Activated CD4-positive, alpha-beta T cell treated with anti-CD3 and anti-CD28 coated beads, Interleukin-2, amount 50 U/mL, for 24 hours (primary cell): Measurements from ENCODE around the gene DAZAP1.

Experiments used
- DNase-seq, 2 donors: peaks; one replicate each; pipeline ENCODE4 v3.0.0-alpha.2; 2020; ENCODE audit warnings: low read depth in 1 of 2, low spot score in 1 of 2

Gene DAZAP1

GRCh38 chr19:1407528-1408299 is at the start of gene DAZAP1:
DAZAP1 (plus strand) TSS chr19:1407586; CDS start chr19:1407774, 188 bp downstream.
- DNase-seq = peak in 1 of 2 donors; percentile 23

GRCh38 chr19:1360126-1360817 is 47.1 kb upstream of the DAZAP1 start:
- DNase-seq = no peak

- no peak for DNase-seq
These were observed 46.4 kb upstream of the DAZAP1 start for GRCh38 chr19:1360818-1361461.

GRCh38 chr19:1361601-1362386 is 45.6 kb upstream of the DAZAP1 start:
- DNase-seq = no peak

- no peak for DNase-seq
These were observed 44.8 kb upstream of the DAZAP1 start for GRCh38 chr19:1362387-1363257.

GRCh38 chr19:1363599-1363998 is 43.8 kb upstream of the DAZAP1 start:
- no peak for DNase-seq

GRCh38 chr19:1364070-1364704 is 43.2 kb upstream of the DAZAP1 start:
- DNase-seq = no peak

DNA sequence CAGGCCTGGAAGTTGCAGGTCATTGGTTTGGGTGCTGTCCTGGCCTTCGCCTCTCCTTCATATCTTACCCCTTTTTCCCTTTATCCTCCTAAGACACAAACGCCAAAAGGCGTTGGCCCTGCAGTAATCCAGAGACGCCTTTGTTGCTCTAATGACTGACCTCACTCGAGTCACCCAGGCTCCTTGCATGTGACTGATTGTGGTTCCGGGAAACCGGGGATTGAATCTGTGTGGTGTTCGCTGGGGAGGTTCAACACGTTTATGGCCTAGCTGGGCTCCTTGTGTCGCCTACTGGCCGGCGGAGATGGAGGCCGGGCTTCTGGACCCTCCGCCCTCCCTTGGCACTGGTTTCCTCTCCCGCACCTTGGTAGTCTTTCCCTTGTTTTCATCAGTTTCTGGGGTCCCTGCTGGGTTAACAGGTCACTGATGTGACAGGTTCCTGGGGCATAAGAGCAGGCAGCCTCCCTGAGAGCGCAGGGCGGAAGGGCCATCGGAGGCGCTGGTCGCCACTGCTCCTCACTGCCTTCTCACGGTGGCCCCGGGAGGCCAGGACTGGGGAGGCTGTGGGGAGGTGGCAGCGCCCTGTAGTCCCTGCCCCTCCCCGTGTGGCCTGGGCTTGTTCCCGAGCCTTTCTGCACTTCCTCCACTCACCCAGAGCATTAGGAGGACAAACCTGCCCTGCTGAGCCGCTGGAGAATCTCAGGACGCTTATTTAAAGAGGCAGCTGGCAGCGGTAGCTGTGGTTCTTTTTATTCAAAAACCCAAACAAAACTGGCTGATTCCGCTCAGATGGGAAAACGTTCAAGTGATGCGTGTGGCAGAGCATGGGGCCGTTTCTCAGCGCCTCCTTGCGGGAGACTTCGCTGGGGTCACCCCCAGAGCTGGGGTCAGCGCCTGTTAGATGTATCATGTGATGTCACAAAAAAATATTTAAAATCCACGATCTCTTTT is 41.8 kb upstream of the DAZAP1 start:
- DNase-seq = no peak

DNA sequence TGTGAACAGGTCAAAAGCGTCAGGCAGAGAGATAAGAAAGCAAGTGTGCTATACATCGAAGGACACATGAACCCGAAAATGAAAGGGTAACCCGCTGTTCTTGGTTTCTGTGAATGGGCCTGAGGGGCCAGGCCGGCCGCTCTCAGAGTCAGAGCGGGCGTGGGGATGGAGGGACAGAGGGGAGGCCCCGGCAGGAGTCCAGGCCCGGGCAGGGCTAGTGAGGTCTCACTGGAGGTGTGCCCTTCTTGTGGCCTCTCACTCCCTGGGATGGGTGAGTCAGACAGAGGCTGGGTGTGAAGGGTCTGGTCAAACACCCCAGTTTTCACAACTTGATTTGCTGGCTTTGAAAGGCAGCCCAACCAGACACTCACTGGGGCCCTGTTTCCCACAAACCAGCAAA is 41.1 kb upstream of the DAZAP1 start:
- DNase-seq = no peak

- no peak for DNase-seq
These were observed 40.2 kb upstream of the DAZAP1 start for GRCh38 chr19:1366899-1367870.

GRCh38 chr19:1369214-1369805 is 38.1 kb upstream of the DAZAP1 start:
- DNase-seq = no peak

- no peak for DNase-seq
These were observed 36.6 kb upstream of the DAZAP1 start for GRCh38 chr19:1370579-1371361.

DNA sequence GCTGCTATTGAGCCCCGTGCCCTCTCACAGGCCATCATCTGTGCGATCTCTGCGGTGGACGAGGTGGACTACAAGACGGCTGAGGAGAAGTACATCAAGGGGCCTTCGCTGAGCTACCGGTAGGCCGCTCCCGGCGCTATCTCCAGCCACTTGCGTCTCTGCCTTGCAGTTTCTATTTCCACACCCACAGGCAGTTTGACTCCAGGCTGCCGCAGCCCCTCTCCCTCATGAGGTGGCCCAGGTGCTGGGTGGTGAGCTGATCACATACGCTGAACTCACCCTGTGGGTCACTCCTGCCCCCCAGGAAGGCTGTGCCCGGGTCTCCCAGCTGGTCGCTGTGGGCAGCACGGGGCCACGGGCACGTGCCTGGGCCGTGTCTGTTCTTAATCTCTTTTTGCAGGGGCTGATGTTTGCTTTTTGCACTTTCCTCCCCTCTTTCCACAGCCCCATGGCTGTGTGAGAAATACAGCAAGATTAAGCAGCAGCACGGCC is 34.3 kb upstream of the DAZAP1 start:
- no peak for DNase-seq

DNA sequence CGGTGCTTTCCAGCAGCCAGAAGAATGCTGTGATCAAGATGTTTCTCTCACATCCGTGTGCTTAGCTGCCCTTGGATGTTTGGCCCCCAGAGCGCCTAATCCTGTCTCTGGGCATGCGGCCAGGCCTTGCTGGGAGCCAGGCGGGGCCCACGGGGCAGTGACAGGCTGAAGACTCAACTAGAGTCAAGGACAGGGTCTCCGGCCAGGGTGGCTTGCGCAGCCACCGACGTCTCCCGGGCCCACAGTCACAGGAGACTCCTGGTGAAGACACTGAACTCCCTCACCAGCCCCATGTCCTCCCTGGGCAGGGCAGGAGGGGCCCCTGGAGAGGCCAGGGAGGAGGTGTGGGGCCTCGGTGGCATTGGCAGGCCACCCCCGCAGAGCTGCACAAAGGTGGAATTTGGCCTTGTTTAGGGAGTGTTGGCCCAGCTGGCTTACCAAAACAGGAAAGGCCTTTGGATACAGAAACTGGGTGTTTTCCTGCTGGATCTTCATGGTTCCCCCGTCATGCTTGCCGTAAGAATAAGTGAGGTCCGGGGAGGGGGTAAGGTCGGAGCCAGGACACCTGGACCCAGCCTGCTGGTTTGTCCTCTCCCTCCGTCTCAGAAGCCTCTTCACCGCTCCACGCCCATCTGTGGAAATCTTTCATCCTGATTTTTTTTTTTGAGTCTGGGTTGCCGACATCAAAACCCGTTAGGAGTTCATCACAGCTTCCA is 33.7 kb upstream of the DAZAP1 start:
- no peak for DNase-seq

GRCh38 chr19:1374250-1374577 is 33.2 kb upstream of the DAZAP1 start:
- no peak for DNase-seq

- DNase-seq = no peak
These were observed 31.0 kb upstream of the DAZAP1 start for GRCh38 chr19:1376415-1376805.
